D721Med (cell line): ENCODE data around the gene FARSB.

Experiments
- DNase-seq: peaks from one replicate; pipeline ENCODE4 v3.0.0; 2011; ENCODE audit warnings: low spot score; ENCODE audit not compliant: insufficient read length
- FAIRE-seq: peaks from 2 replicates; lab custom pipeline; 2011; peaks lifted over from hg19 to GRCh38; lab: Jason Lieb, UNC
- CTCF ChIP-seq: IDR thresholded peaks from 2 replicates; pipeline ENCODE4 v1.5.1; 2012; ENCODE audit warnings: mild to moderate bottlenecking, control low read depth; ENCODE audit not compliant: insufficient read depth; ENCODE audit errors: missing control alignments

Gene FARSB

GRCh38 chr2:222622910-222623309 lies 33.0 kb downstream of the FARSB start:
- DNase-seq (no peak), FAIRE-seq (no peak)
- no peak for TF ChIP-seq CTCF

- FAIRE-seq (no peak), DNase-seq (no peak)
- no peak for TF ChIP-seq CTCF
These were observed 34.0 kb downstream of the FARSB start for GRCh38 chr2:222621893-222622292.

GRCh38 chr2:222615320-222615719 lies 40.6 kb downstream of the FARSB start:
- no peak for TF ChIP-seq CTCF
- DNase-seq (no peak), FAIRE-seq (no peak)

- peak; percentile 91 for FAIRE-seq
These were observed 42.1 kb downstream of the FARSB start for GRCh38 chr2:222613715-222614331.

GRCh38 chr2:222611684-222612083 lies 44.2 kb downstream of the FARSB start:
- DNase-seq = no peak
- no peak for TF ChIP-seq CTCF
- no peak for FAIRE-seq

More at GRCh38 chr2:222613715-222614331, 42.1 kb downstream of the FARSB start:
- peak; percentile 83 for TF ChIP-seq CTCF
- DNase-seq = peak; percentile 47

GRCh38 chr2:222610746-222611145 lies 45.1 kb downstream of the FARSB start:
- no peak for FAIRE-seq
- peak; percentile 6 for TF ChIP-seq CTCF
- DNase-seq = no peak

GRCh38 chr2:222609381-222609780 lies 46.5 kb downstream of the FARSB start:
- TF ChIP-seq CTCF = no peak
- no peak for DNase-seq
- FAIRE-seq = no peak
